ENCODE results near the gene YES1.
"Not testable (repeated sequence)": the region's sequence is repeated elsewhere in the genome, so short reads cannot be mapped to it uniquely, and the experiment has no call there.

Gene YES1

GRCh38 chr18:774811-775210, 37.2 kb downstream of the YES1 start:
- Histone ChIP-seq H3K9me3 (replicated peaks; ENCODE audit: low read length) (no peaks in the 10 kb centered on the region), H3K4me1 (ENCODE audit: control insufficient read depth, insufficient read depth, low read length) (peaks cover 10% of the 10 kb centered on the region), H3K9ac (ENCODE audit: low read depth, low read length) (no peak overlapping the region), H3K4me3 (ENCODE audit: low read length) (no peak overlapping the region), H3K36me3 (ENCODE audit: insufficient read depth, low read length) (peaks cover 4% of the 10 kb centered on the region), H3K4me2 (ENCODE audit: low read length) (no peak overlapping the region), H3K27me3 (ENCODE audit: control insufficient read depth, insufficient read depth, low read length) (no peaks in the 10 kb centered on the region)

- Histone ChIP-seq H3K27me3 (ENCODE audit: control insufficient read depth, insufficient read depth, low read length) (no peaks in the 10 kb centered on the region), H3K4me2 (ENCODE audit: low read length) (no peak overlapping the region), H3K4me3 (ENCODE audit: low read length) (no peak overlapping the region), H3K36me3 (ENCODE audit: insufficient read depth, low read length) (peaks cover 4% of the 10 kb centered on the region), H3K9ac (ENCODE audit: low read depth, low read length) (no peak overlapping the region), H3K9me3 (replicated peaks; ENCODE audit: low read length) (no peaks in the 10 kb centered on the region), H3K4me1 (ENCODE audit: control insufficient read depth, insufficient read depth, low read length) (peaks cover 10% of the 10 kb centered on the region)
Observed at GRCh38 chr18:773980-774624, 37.9 kb downstream of the YES1 start.

- H3K4me1 ChIP-seq (ENCODE audit: control insufficient read depth, insufficient read depth, low read length), result no peaks in the 10 kb centered on the region
Observed at GRCh38 chr18:770583-770961, 41.5 kb downstream of the YES1 start.

GRCh38 chr18:767961-768360, 44.1 kb downstream of the YES1 start:
- Histone ChIP-seq H3K4me1 (ENCODE audit: control insufficient read depth, insufficient read depth, low read length) (no peaks in the 10 kb centered on the region), H3K27me3 (ENCODE audit: control insufficient read depth, insufficient read depth, low read length) (no peaks in the 10 kb centered on the region), H3K36me3 (ENCODE audit: insufficient read depth, low read length) (no peaks in the 10 kb centered on the region), H3K4me2 (ENCODE audit: low read length) (no peak overlapping the region), H3K4me3 (ENCODE audit: low read length) (no peak overlapping the region), H3K9me3 (replicated peaks; ENCODE audit: low read length) (no peaks in the 10 kb centered on the region), H3K9ac (ENCODE audit: low read depth, low read length) (no peak overlapping the region)

More at GRCh38 chr18:770583-770961, 41.5 kb downstream of the YES1 start:
- Histone ChIP-seq H3K4me2 (ENCODE audit: low read length) (no peak overlapping the region), H3K36me3 (ENCODE audit: insufficient read depth, low read length) (peaks cover 4% of the 10 kb centered on the region), H3K9ac (ENCODE audit: low read depth, low read length) (no peak overlapping the region), H3K9me3 (replicated peaks; ENCODE audit: low read length) (no peaks in the 10 kb centered on the region), H3K27me3 (ENCODE audit: control insufficient read depth, insufficient read depth, low read length) (no peaks in the 10 kb centered on the region), H3K4me3 (ENCODE audit: low read length) (no peak overlapping the region)

GRCh38 chr18:767084-767882, 44.8 kb downstream of the YES1 start:
- H3K4me1 ChIP-seq (ENCODE audit: control insufficient read depth, insufficient read depth, low read length), result no peaks in the 10 kb centered on the region
- H3K4me2 ChIP-seq (ENCODE audit: low read length), result no peak overlapping the region
- H3K9me3 ChIP-seq (replicated peaks; ENCODE audit: low read length), result no peaks in the 10 kb centered on the region
- H3K4me3 ChIP-seq (ENCODE audit: low read length), result no peak overlapping the region
- H3K27me3 ChIP-seq (ENCODE audit: control insufficient read depth, insufficient read depth, low read length), result no peaks in the 10 kb centered on the region
- no peaks in the 10 kb centered on the region for H3K36me3 ChIP-seq (ENCODE audit: insufficient read depth, low read length)
- H3K9ac ChIP-seq (ENCODE audit: low read depth, low read length), result no peak overlapping the region

GRCh38 chr18:766550-766860, 45.5 kb downstream of the YES1 start:
- Histone ChIP-seq H3K9me3 (replicated peaks; ENCODE audit: low read length) (no peaks in the 10 kb centered on the region), H3K4me2 (ENCODE audit: low read length) (no peak overlapping the region), H3K4me3 (ENCODE audit: low read length) (no peak overlapping the region), H3K27me3 (ENCODE audit: control insufficient read depth, insufficient read depth, low read length) (no peaks in the 10 kb centered on the region), H3K9ac (ENCODE audit: low read depth, low read length) (no peak overlapping the region), H3K4me1 (ENCODE audit: control insufficient read depth, insufficient read depth, low read length) (no peaks in the 10 kb centered on the region), H3K36me3 (ENCODE audit: insufficient read depth, low read length) (no peaks in the 10 kb centered on the region)

- no peaks in the 10 kb centered on the region for H3K4me1 ChIP-seq (ENCODE audit: control insufficient read depth, insufficient read depth, low read length)
- H3K4me3 ChIP-seq (ENCODE audit: low read length), result no peak overlapping the region
- H3K27me3 ChIP-seq (ENCODE audit: control insufficient read depth, insufficient read depth, low read length), result no peaks in the 10 kb centered on the region
- H3K4me2 ChIP-seq (ENCODE audit: low read length), result no peak overlapping the region
- H3K36me3 ChIP-seq (ENCODE audit: insufficient read depth, low read length), result no peaks in the 10 kb centered on the region
- no peak overlapping the region for H3K9ac ChIP-seq (ENCODE audit: low read depth, low read length)
- H3K9me3 ChIP-seq (replicated peaks; ENCODE audit: low read length), result no peaks in the 10 kb centered on the region
Observed at GRCh38 chr18:765764-766549, 46.1 kb downstream of the YES1 start.

GRCh38 chr18:759864-760263, 52.2 kb downstream of the YES1 start:
- H3K36me3 ChIP-seq (ENCODE audit: insufficient read depth, low read length); H3K9me3 ChIP-seq (replicated peaks; ENCODE audit: low read length); H3K9ac ChIP-seq (ENCODE audit: low read depth, low read length); H3K4me1 ChIP-seq (ENCODE audit: control insufficient read depth, insufficient read depth, low read length); H3K4me2 ChIP-seq (ENCODE audit: low read length); H3K4me3 ChIP-seq (ENCODE audit: low read length); H3K27me3 ChIP-seq (ENCODE audit: control insufficient read depth, insufficient read depth, low read length): not testable (repeated sequence)

- Histone ChIP-seq H3K27me3 (ENCODE audit: control insufficient read depth, insufficient read depth, low read length) (no peaks in the 10 kb centered on the region), H3K36me3 (ENCODE audit: insufficient read depth, low read length) (peaks cover 12% of the 10 kb centered on the region), H3K9me3 (replicated peaks; ENCODE audit: low read length) (no peaks in the 10 kb centered on the region), H3K9ac (ENCODE audit: low read depth, low read length) (no peak overlapping the region), H3K4me2 (ENCODE audit: low read length) (no peak overlapping the region), H3K4me3 (ENCODE audit: low read length) (no peak overlapping the region), H3K4me1 (ENCODE audit: control insufficient read depth, insufficient read depth, low read length) (no peaks in the 10 kb centered on the region)
Observed at GRCh38 chr18:755506-755905, 56.5 kb downstream of the YES1 start.

- Histone ChIP-seq H3K9ac (ENCODE audit: low read depth, low read length) (no peak overlapping the region), H3K27me3 (ENCODE audit: control insufficient read depth, insufficient read depth, low read length) (no peaks in the 10 kb centered on the region), H3K9me3 (replicated peaks; ENCODE audit: low read length) (no peaks in the 10 kb centered on the region), H3K4me2 (ENCODE audit: low read length) (no peak overlapping the region), H3K36me3 (ENCODE audit: insufficient read depth, low read length) (peaks cover 19% of the 10 kb centered on the region), H3K4me1 (ENCODE audit: control insufficient read depth, insufficient read depth, low read length) (no peaks in the 10 kb centered on the region), H3K4me3 (ENCODE audit: low read length) (no peak overlapping the region)
Observed at GRCh38 chr18:754656-755055, 57.4 kb downstream of the YES1 start.

GRCh38 chr18:750456-750855, 61.6 kb downstream of the YES1 start:
- H3K9ac ChIP-seq (ENCODE audit: low read depth, low read length), result no peak overlapping the region
- H3K36me3 ChIP-seq (ENCODE audit: insufficient read depth, low read length), result peaks cover 28% of the 10 kb centered on the region
- H3K4me1 ChIP-seq (ENCODE audit: control insufficient read depth, insufficient read depth, low read length), result no peaks in the 10 kb centered on the region
- H3K9me3 ChIP-seq (replicated peaks; ENCODE audit: low read length), result no peaks in the 10 kb centered on the region
- H3K4me3 ChIP-seq (ENCODE audit: low read length), result no peak overlapping the region
- no peak overlapping the region for H3K4me2 ChIP-seq (ENCODE audit: low read length)
- H3K27me3 ChIP-seq (ENCODE audit: control insufficient read depth, insufficient read depth, low read length), result no peaks in the 10 kb centered on the region
